K562 treated with DMSO at 1 percent for 48 hours (cell line): ENCODE measurements around the gene C2CD3. TPM values are rescaled to one million over a fixed set of nuclear protein-coding genes. Genes with fewer than 3 reads are reported as not detected.

Experiments used
- total RNA-seq: library from RNA; unstranded; fragments of 300-600 nt; gene quantifications from 2 replicates; pipeline ENCODE4 v1.2.3, GENCODE V29; 2022; ENCODE audit warnings: low replicate concordance; ENCODE audit errors: extremely low read depth

C2CD3 gene
- not detected in 2 replicates for total RNA-seq

GRCh38 chr11:74170694-74171629, at the start of gene C2CD3, which contains the start of gene PPME1:
Gene C2CD3 (minus strand): TSS chr11:74171002. CDS start chr11:74170792, 210 bp downstream.
Gene PPME1 (plus strand): TSS chr11:74171289. CDS start chr11:74171422, 133 bp downstream.

GRCh38 chr11:74008373-74009229, 162.2 kb downstream of the C2CD3 start, which contains the start of gene UCP3:
Gene UCP3 (minus strand): TSS chr11:74009085. CDS start chr11:74007042, 2,043 bp downstream.

GRCh38 chr11:73982595-73982989, 188.2 kb downstream of the C2CD3 start, which contains the start of gene UCP2:
Gene UCP2 (minus strand): TSS chr11:73982843. CDS start chr11:73978378, 4,465 bp downstream.

Other genes starting within 250 kb of the C2CD3 start
- not detected in 2 replicates for gene DNAJB13, start 220.0 kb downstream of the C2CD3 start, total RNA-seq
- not detected in 2 replicates for gene UCP2, start 188.2 kb downstream of the C2CD3 start, total RNA-seq
- not detected in 2 replicates for gene UCP3, start 161.9 kb downstream of the C2CD3 start, total RNA-seq
- not detected in 2 replicates for gene PPME1, start 287 bp upstream of the C2CD3 start, total RNA-seq
- not detected in 2 replicates for gene P4HA3, start 140.6 kb upstream of the C2CD3 start, total RNA-seq
- not detected in 2 replicates for gene PGM2L1, start 227.4 kb upstream of the C2CD3 start, total RNA-seq